ENCODE data around the gene CNTNAP1.

CNTNAP1 gene

GRCh38 chr17:42743595-42744282 is 61.4 kb downstream of the CNTNAP1 start:
- no peak for DNase-seq

- DNase-seq = peak; percentile 50
Observed at GRCh38 chr17:42744283-42744805, 62.0 kb downstream of the CNTNAP1 start.

GRCh38 chr17:42744806-42745617 is 62.7 kb downstream of the CNTNAP1 start, which contains the start of gene EZH1:
Gene EZH1 (minus strand): TSS chr17:42745040. CDS start chr17:42728941, 16,099 bp downstream.
- DNase-seq = peak; percentile 85

GRCh38 chr17:42748202-42748907 is 66.0 kb downstream of the CNTNAP1 start:
- no peak for DNase-seq

DNA sequence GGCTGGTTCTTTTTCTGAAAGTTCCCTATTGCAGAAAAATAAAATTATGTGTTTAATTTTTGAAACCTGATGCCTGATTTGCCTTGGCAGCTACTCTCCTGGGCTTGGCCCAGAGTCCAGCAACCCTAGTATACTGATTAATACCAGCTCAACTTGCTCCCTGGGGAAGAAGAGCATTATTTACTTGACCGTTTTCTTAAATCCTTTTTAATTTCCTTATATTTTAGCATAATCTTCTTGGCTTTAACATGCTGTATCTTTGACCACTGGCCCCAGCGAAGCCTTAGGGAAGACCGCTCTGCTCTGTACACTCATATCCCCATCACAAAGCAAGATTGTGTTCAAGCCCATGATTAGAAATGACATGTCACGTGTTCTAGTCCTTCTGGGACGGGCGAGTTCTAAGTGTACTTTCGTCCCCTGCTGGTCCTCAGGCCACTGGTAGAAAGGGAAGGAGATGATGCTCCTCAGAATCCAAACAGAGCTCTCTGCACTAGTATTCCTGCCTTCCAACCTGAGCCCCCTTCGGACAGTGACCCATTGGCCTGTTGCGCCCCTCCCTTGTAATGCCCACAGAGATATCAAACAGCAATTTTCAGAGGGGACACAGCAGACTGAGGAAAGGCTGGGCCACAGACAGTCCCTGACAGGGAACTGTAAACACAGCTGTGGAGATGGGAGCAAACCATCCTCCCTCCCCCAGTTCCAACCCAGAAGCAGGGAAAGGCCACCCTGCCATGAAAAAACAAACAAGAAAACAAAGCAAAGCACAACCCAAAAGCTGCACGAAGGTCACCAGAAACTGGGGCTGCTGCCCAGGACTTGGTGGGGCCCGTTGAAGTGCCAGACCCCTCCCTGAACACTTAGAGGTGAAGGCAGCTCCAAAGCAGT is 66.8 kb downstream of the CNTNAP1 start:
- no peak for DNase-seq
